Activated CD4-positive, alpha-beta T cell treated with anti-CD3 and anti-CD28 coated beads for 1 hour (primary cell): ENCODE results near the gene MARF1.
"Not testable (repeated sequence)": the region's sequence is repeated elsewhere in the genome, so short reads cannot be mapped to it uniquely, and the experiment has no call there.

Experiments
- DNase-seq: peaks from one replicate; pipeline ENCODE4 v3.0.0-alpha.2; 2020

MARF1 gene, protein sequence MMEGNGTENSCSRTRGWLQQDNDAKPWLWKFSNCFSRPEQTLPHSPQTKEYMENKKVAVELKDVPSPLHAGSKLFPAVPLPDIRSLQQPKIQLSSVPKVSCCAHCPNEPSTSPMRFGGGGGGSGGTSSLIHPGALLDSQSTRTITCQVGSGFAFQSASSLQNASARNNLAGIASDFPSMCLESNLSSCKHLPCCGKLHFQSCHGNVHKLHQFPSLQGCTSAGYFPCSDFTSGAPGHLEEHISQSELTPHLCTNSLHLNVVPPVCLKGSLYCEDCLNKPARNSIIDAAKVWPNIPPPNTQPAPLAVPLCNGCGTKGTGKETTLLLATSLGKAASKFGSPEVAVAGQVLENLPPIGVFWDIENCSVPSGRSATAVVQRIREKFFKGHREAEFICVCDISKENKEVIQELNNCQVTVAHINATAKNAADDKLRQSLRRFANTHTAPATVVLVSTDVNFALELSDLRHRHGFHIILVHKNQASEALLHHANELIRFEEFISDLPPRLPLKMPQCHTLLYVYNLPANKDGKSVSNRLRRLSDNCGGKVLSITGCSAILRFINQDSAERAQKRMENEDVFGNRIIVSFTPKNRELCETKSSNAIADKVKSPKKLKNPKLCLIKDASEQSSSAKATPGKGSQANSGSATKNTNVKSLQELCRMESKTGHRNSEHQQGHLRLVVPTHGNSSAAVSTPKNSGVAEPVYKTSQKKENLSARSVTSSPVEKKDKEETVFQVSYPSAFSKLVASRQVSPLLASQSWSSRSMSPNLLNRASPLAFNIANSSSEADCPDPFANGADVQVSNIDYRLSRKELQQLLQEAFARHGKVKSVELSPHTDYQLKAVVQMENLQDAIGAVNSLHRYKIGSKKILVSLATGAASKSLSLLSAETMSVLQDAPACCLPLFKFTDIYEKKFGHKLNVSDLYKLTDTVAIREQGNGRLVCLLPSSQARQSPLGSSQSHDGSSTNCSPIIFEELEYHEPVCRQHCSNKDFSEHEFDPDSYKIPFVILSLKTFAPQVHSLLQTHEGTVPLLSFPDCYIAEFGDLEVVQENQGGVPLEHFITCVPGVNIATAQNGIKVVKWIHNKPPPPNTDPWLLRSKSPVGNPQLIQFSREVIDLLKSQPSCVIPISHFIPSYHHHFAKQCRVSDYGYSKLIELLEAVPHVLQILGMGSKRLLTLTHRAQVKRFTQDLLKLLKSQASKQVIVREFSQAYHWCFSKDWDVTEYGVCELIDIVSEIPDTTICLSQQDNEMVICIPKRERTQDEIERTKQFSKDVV (N-terminal part only)

DNA sequence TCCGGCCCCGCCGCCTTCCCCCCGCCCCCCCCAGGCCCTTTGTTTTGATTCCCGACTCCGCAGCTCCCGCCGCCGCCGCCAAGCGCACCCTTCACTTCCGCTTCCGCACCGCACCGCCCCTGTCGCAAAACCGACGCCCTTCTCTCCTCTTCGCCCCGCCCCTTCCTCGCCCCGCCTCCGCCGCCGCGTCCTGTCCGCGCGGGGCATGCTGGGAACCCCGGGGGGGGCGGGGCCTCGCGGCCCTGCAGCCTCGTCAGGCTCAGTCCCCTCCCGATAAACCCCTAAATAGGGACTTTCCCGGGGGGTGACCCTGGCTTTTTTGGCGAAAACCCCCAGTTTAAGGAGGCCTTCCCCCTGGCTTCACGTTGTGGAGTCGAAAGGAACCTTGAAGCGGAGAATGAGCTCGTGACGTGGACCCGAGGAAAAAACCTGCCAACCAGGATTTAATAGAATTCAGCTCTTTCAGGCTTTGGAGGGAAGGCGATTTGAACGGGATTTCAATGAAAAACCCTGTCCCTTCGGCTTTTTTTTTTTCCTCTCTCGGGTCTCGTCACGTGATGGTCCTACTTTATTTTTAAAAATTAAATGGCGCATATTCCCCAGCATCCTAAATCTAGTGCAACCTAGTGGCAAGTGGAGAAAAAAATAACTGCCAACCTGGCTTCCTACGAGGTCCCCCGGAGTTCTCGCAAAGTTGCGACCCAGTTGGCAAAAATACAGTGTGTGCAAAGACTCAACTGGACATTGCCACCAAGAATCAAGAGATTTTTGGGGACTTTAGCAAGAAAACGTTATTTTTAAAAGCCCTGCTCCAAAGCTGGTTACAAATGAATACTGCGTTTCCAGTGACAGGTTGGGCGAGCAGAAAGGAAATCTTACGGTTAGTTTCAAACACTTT, at the start of gene MARF1:
TSS of gene MARF1 (minus strand) at position 107 of the 898 bp plus-strand sequence. CDS start 3,921 bp downstream, outside the sequence.
- peak; percentile 98 for DNase-seq

GRCh38 chr16:15692508-15692907, 49.6 kb upstream of the MARF1 start:
- DNase-seq, result not testable (repeated sequence)

- DNase-seq, result no peak
Measured at GRCh38 chr16:15691046-15691445, 48.1 kb upstream of the MARF1 start.

GRCh38 chr16:15690296-15690695, 47.3 kb upstream of the MARF1 start:
- no peak for DNase-seq

DNA sequence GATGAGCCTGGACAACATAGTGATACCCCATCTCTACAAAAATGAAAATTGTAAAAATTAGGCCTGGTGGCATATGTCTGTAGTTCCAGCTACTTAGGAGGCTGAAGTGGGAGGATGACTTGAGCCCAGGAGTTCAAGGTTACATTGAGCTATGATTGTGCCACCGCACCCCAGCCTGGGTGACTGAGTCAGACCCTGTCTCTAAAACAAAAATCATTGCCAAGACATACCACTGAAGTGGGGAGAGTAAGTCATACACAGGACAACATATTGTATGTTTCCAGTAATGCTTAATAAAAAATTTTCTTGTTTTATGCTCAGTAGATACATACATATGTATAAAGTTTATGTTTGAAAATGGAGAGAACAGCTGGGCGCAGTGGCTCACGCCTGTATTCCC, 46.3 kb upstream of the MARF1 start:
- no peak for DNase-seq

GRCh38 chr16:15686287-15686686, 43.3 kb upstream of the MARF1 start:
- no peak for DNase-seq

DNA sequence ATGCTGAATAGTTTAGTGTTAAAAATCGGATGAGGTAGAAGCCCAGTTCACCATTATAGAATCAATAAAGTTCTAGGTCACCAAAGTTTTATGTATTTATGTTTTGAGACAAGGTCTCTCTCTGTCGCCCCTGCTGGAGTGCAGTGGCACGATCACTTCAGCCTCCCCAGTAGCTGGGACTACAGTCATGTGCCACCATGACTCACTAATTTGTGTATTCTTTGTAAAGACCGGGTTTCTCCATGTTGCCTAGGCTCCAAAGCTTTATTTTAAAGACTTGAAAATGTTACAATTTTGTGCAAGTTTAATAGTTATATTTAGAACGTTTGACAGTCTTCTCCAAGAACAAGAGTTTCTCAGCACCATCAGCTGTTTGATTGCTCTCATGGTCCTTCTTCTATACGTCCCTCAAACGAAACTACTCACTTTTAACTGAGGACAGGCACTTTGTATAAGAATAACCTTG, 39.2 kb upstream of the MARF1 start:
- DNase-seq, result no peak

GRCh38 chr16:15677447-15677846, 34.5 kb upstream of the MARF1 start:
- DNase-seq, result no peak

GRCh38 chr16:15676506-15676905, 33.6 kb upstream of the MARF1 start:
- no peak for DNase-seq

DNA sequence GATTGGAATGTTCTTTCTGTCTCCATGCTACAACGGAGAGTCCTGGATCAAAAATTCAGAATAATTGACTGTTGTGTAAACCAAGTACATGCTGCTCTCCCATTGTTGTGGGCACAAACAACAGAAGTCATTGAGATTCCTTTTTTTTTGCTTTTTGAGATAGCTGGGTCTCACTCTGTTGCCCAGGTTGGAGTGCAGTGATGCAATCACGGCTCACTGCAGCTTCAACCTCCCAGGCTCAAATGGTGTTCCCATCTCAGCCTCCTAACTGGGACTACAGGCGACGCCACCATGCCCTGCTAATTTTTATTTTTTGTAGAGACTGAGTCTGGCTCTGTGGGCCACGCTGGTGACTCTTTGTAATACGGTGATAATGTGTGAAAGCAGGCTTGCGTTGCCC, 31.6 kb upstream of the MARF1 start:
- DNase-seq, result no peak

DNA sequence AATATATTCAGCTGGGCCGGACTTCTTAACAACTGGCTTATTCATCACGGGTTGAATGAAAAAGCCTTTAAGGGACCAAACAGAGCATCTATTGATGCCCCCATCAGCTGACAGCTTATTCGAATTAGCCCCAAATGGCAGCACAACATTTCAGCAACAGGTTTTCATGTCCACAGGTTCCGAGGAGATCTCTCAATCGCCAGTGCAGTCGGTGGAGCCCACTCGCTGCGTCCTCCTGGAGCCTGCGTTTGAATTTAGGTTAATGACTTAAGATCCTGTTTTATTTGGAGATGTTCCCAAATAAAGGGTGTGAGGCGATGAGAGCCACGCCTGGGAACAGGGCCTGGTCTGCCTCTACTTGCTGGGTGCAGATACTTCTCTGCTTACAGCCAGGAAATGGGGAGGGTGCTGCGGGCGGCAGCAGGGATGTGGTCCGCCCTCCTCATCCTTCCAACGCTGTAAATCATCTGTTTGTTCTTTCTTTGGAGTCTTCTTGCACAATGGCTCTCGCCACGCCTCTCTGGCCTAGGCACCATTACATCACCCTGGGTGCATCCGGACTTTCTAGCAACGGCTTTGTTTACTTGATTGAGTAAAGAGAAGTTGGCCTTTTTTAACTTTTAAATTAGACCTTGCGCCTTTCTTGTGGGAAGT, 29.7 kb upstream of the MARF1 start:
- DNase-seq, result peak; percentile 50

DNA sequence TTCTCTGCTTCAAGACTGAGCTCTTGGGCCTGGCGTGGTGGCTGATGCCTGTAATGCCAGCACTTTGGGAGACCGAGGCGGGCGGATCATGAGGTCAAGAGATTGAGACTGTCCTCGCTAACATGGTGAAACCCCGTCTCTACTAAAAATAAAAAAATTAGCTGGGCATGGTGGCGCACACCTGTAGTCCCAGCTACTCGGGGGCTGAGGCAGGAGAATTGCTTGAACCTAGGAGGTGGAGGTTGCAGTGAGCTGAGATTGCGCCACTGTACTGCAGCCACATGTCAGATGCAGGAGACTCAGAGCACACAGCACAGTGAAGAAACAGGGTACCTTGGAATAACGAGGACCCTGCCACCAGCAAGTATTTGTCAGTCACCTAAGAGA, 29.2 kb upstream of the MARF1 start:
- not testable (repeated sequence) for DNase-seq

DNA sequence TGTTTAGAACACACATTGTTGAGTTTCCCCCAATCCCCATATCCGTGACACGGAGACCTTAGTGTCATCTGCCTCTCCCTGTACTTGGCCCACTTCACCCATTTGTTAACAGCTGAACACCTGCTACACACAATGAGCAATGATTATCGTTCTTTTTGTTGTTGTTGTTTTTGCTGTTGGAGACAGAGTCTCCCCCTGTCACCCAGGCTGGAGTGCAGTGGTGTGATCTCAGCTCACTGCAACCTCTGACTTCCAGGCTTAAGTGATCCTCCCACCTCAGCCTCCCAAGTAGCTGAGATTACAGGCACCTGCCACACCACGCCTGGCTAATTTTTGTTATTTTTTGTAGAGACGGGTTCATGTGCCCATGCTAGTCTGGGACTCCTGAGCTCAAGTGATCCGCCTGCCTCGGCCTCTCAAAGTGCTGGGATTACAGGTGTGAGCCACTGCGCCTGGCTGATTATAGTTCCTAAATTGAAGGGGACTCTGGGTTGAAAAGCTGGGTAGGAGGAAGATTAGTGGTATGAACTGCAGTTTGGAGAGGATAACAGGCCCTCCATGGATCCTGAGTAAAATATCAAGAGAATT, 28.7 kb upstream of the MARF1 start:
- DNase-seq, result no peak

GRCh38 chr16:15667091-15667742, 24.3 kb upstream of the MARF1 start:
- DNase-seq, result no peak

GRCh38 chr16:15665107-15665506, 22.2 kb upstream of the MARF1 start:
- no peak for DNase-seq

DNA sequence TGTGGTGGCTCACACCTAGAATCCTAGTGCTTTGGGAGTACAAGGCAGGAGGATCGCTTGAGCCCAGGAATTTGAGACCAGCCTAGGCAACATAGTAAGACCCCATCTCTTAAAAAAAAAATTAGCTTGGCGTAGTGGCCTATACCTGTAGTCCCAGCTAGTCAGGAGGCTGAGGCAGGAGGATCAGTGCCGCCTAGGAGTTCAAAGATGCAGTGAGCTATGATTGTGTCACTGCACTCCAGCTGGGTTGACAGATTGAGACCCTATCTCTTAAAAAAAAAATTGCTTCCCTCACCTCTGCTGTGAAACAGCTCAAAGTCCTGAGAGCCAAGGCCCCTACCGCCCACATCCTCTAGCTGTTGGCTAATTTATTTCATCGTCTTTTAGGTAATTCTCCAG, 17.2 kb upstream of the MARF1 start:
- DNase-seq, result no peak

- DNase-seq, result no peak
Measured at GRCh38 chr16:15658556-15658955, 15.6 kb upstream of the MARF1 start.

GRCh38 chr16:15658149-15658548, 15.2 kb upstream of the MARF1 start:
- no peak for DNase-seq

- not testable (repeated sequence) for DNase-seq
Measured at GRCh38 chr16:15655561-15655960, 12.6 kb upstream of the MARF1 start.

DNA sequence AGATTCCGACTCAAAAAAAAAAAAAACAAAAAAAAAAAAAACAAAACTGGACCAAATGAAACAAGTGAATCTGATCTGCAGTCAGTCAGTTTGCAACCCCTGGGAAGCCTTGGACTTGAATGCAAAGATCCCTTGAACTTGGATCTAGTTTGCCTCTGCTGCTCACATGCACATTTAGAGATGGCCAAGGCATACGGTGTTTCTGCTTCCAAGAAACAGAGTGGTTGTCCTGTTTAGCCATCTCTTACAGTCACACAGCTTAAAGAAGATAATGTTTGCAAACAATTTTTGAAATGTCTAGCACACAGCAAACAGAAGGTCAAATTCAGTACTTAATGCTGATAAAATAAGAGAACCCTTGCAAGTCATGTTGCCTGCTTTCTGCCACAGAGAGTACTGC, 11.6 kb upstream of the MARF1 start:
- DNase-seq, result no peak
